Upper lobe of left lung (tissue), 4 donors: Measurements from ENCODE around the gene TUBA1C.

Experiments used
- EP300 ChIP-seq, 4 donors: sonication (generic); formaldehyde crosslinking; IDR thresholded peaks; one replicate each; pipeline ENCODE4 v1.5.1; 2017; ENCODE audit warnings: antibody characterized with exemption in 4 of 4, control low read depth in 2 of 4
- POLR2A ChIP-seq, 4 donors: fragments of 450-650 bp; IDR thresholded peaks; one replicate each; pipeline ENCODE4 v1.5.1; 2016 to 2017; ENCODE audit warnings: antibody characterized with exemption in 4 of 4, mild to moderate bottlenecking in 2 of 4
- POLR2AphosphoS5 ChIP-seq, 2 donors: sonication (generic); formaldehyde crosslinking; IDR thresholded peaks; one replicate each; pipeline ENCODE4 v1.5.1; 2017; ENCODE audit warnings: antibody characterized with exemption in 2 of 2
- TF ChIP-seq, protein P1 (sequence below), 6 experiments: fragments of 450-650 bp in 4 of 6; fragments of 200-600 bp in 2 of 6; sonication (generic) in 2 of 6; IDR thresholded peaks; one replicate each; pipeline ENCODE4 v1.5.1; 2016 to 2019; ENCODE audit warnings: antibody characterized with exemption in 6 of 6

DNA sequence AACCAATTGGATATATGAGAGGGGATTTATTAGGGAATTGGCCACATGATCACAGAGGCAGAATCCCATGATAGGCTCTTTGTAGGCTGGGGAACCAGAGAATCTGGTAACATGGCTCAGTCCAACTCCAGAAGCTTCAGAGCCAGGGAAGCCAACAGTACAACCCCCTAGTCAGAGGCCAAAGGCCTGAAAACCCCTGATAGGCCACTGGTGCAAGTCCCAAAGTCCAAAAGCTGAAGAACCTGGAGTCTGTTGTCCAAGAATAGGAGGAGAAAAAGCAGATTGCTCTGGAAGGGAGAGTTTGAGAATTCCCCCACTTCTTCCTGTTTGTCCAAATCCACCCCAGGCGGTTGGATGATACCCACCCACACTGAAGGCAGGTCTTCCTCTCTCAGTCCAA is 49.9 kb downstream of the TUBA1C start:
- TF ChIP-seq POLR2AphosphoS5 (IDR thresholded peaks at IDR 0.05): no peak
- TF ChIP-seq POLR2A (IDR thresholded peaks at IDR 0.05): no peak
- TF ChIP-seq, protein P1, sequence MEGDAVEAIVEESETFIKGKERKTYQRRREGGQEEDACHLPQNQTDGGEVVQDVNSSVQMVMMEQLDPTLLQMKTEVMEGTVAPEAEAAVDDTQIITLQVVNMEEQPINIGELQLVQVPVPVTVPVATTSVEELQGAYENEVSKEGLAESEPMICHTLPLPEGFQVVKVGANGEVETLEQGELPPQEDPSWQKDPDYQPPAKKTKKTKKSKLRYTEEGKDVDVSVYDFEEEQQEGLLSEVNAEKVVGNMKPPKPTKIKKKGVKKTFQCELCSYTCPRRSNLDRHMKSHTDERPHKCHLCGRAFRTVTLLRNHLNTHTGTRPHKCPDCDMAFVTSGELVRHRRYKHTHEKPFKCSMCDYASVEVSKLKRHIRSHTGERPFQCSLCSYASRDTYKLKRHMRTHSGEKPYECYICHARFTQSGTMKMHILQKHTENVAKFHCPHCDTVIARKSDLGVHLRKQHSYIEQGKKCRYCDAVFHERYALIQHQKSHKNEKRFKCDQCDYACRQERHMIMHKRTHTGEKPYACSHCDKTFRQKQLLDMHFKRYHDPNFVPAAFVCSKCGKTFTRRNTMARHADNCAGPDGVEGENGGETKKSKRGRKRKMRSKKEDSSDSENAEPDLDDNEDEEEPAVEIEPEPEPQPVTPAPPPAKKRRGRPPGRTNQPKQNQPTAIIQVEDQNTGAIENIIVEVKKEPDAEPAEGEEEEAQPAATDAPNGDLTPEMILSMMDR (IDR thresholded peaks at IDR 0.05): no peak
- no peak for TF ChIP-seq EP300 (IDR thresholded peaks at IDR 0.05)
